HCT116 (cell line): Measurements from ENCODE around the gene TSPEAR. TPM values are rescaled to one million over a fixed set of nuclear protein-coding genes. Genes with fewer than 3 reads are reported as not detected.

Experiments used
- ATAC-seq: fragments of 200-7000 bp; cut with Tn5 transposase; 2 replicates; pipeline ENCODE4 v1.9.1; 2020; ENCODE audit warnings: mild to moderate bottlenecking, moderate library complexity
- BruUV-seq: library from RNA; stranded (reverse); fragments of 400-500 nt; replicated peaks from 2 replicates; lab custom pipeline; 2021; lab: Mats Ljungman, UMichigan
- CTCF ChIA-PET: fragments of 300-600 bp; sonication (Branson Sonifier 250); formaldehyde crosslinking; loops from one replicate; lab custom pipeline; 2021; ENCODE audit warnings: antibody characterized with exemption; lab: Charles Lee
- POLR2A ChIA-PET: fragments of 300-600, 350-600 bp; sonication (Branson Sonifier 250); formaldehyde crosslinking; loops from one replicate; lab custom pipeline; 2021; ENCODE audit warnings: antibody characterized with exemption; lab: Charles Lee
- RAD21 ChIA-PET, 2 experiments: fragments of 300-600 bp; sonication (Branson Sonifier 250); formaldehyde crosslinking; loops; one replicate each; lab custom pipeline; 2023; ENCODE audit warnings: low total read pairs in 2 of 2; ENCODE audit not compliant: uncharacterized antibody in 2 of 2, unreplicated experiment in 2 of 2, low non-redundant PET in 1 of 2; lab: Charles Lee
- DNase-seq: peaks from one replicate; pipeline ENCODE4 v3.0.0-alpha.2; 2010; ENCODE audit warnings: low read depth, low spot score
- H2AFZ ChIP-seq: fragments of 200-600 bp; shearing (Covaris generic), sonication (generic); 2 replicates; pipeline ENCODE4 v1.6.1; 2017; ENCODE audit warnings: low read depth, mixed run types, mixed read lengths, antibody characterized with exemption, low read length; ENCODE audit not compliant: poor library complexity, severe bottlenecking
- H3K27ac ChIP-seq: 2 replicates; pipeline ENCODE4 v1.5.1; 2012; ENCODE audit warnings: low read depth, low read length
- H3K27me3 ChIP-seq: fragments of 200-600 bp; sonication (generic); 2 replicates; pipeline ENCODE4 v1.6.1; 2016; ENCODE audit warnings: mixed run types, low read length, mixed read lengths; ENCODE audit not compliant: insufficient read depth
- H3K36me3 ChIP-seq, 2 experiments: fragments of 200-500 bp in 1 of 2; fragments of 200-600 bp in 1 of 2; sonication (Bioruptor generic) in 1 of 2; sonication (generic) in 1 of 2; 2 replicates each; pipeline versions ENCODE4 v1.5.1 to v1.6.1; 2014 to 2016; ENCODE audit warnings: low read length in 2 of 2, inconsistent platforms in 1 of 2, mixed read lengths in 1 of 2, mixed run types in 1 of 2; ENCODE audit not compliant: insufficient read depth in 2 of 2, control insufficient read depth in 1 of 2
- H3K4me1 ChIP-seq, 2 experiments: fragments of 200-600 bp in 1 of 2; sonication (generic) in 1 of 2; 2 replicates each; pipeline versions ENCODE4 v1.5.1 to v1.6.1; 2012 to 2017; ENCODE audit warnings: low read length in 2 of 2, inconsistent platforms in 1 of 2, mild to moderate bottlenecking in 1 of 2, mixed read lengths in 1 of 2, mixed run types in 1 of 2, moderate library complexity in 1 of 2; ENCODE audit not compliant: insufficient read depth in 2 of 2, control insufficient read depth in 1 of 2
- H3K4me2 ChIP-seq: fragments of 200-600 bp; sonication (generic); 2 replicates; pipeline ENCODE4 v1.6.1; 2017; ENCODE audit warnings: mixed run types, low read length, mixed read lengths
- H3K4me3 ChIP-seq, 2 experiments: fragments of 200-600 bp in 1 of 2; sonication (generic) in 1 of 2; replicated peaks in 1 of 2; 2 replicates each; pipeline ENCODE4 v1.5.1; 2011 to 2016; ENCODE audit warnings: low read length in 2 of 2, control low read depth in 1 of 2, low read depth in 1 of 2, mild to moderate bottlenecking in 1 of 2, mixed read lengths in 1 of 2, mixed run types in 1 of 2
- H3K79me2 ChIP-seq: fragments of 200-600 bp; sonication (generic); 2 replicates; pipeline ENCODE4 v1.6.1; 2017; ENCODE audit warnings: mild to moderate bottlenecking, mixed run types, low read length, moderate library complexity, mixed read lengths; ENCODE audit not compliant: insufficient read depth
- H3K9ac ChIP-seq: fragments of 200-600 bp; sonication (generic); 2 replicates; pipeline ENCODE4 v1.6.1; 2016; ENCODE audit warnings: low read length, mixed read lengths
- H3K9me2 ChIP-seq: fragments of 200-600 bp; sonication (generic), shearing (Covaris generic); 2 replicates; pipeline ENCODE4 v1.6.1; 2017; ENCODE audit warnings: mixed run types, mild to moderate bottlenecking, moderate library complexity; ENCODE audit not compliant: insufficient read depth
- H3K9me3 ChIP-seq, 2 experiments: fragments of 200-500 bp in 1 of 2; fragments of 200-600 bp in 1 of 2; sonication (Bioruptor generic) in 1 of 2; sonication (generic) in 1 of 2; 2 replicates each; pipeline ENCODE4 v1.6.1; 2014 to 2017; ENCODE audit warnings: low read length in 2 of 2, mixed read lengths in 2 of 2, inconsistent platforms in 1 of 2, low read depth in 1 of 2, mild to moderate bottlenecking in 1 of 2, mixed run types in 1 of 2, moderate library complexity in 1 of 2; ENCODE audit not compliant: control insufficient read depth in 1 of 2, insufficient read depth in 1 of 2
- H4K20me1 ChIP-seq: fragments of 200-600 bp; sonication (generic), shearing (Covaris generic); 2 replicates; pipeline ENCODE4 v1.6.1; 2017; ENCODE audit warnings: mixed run types, mild to moderate bottlenecking, moderate library complexity; ENCODE audit not compliant: insufficient read depth
- POLR2AphosphoS5 ChIP-seq: IDR thresholded peaks from 2 replicates; pipeline ENCODE4 v1.6.1; 2011; ENCODE audit warnings: mild to moderate bottlenecking, low read depth, low read length, moderate library complexity
- YY1 ChIP-seq: IDR thresholded peaks from 2 replicates; pipeline ENCODE4 v1.6.1; 2011; ENCODE audit warnings: low read length, low read depth, moderate library complexity, mild to moderate bottlenecking; ENCODE audit not compliant: insufficient replicate concordance; ENCODE audit errors: extremely low read depth
- intact Hi-C: fragments of 100-400 bp; cut with micrococcal nuclease; formaldehyde crosslinking; loops from 2 replicates; pipeline ENCODE4 v1.10.0; 2022
- total RNA-seq: library from RNA; stranded (reverse); gene quantifications from one replicate; pipeline ENCODE4 v1.2.1, GENCODE V29; 2021; ENCODE audit not compliant: unreplicated experiment
- TF ChIP-seq, protein P1 (sequence below), 3 experiments: fragments of 200-600 bp in 1 of 3; sonication (generic) in 1 of 3; IDR thresholded peaks in 2 of 3; conservative IDR thresholded peaks in 1 of 3; 2 replicates each; pipeline ENCODE4 v1.5.1; 2012 to 2017; ENCODE audit warnings: low read depth in 2 of 3, low read length in 2 of 3, antibody characterized with exemption in 1 of 3, borderline replicate concordance in 1 of 3, control low read depth in 1 of 3, mild to moderate bottlenecking in 1 of 3, mixed read lengths in 1 of 3, mixed run types in 1 of 3, moderate library complexity in 1 of 3; ENCODE audit not compliant: insufficient read depth in 1 of 3
- TF ChIP-seq, protein P2 (sequence below): IDR thresholded peaks from 2 replicates; pipeline ENCODE4 v1.6.1; 2011; ENCODE audit warnings: mild to moderate bottlenecking, low read length, moderate library complexity; ENCODE audit not compliant: insufficient replicate concordance; ENCODE audit errors: extremely low read depth

TSPEAR gene
- total RNA-seq, 1 experiment from 2014 or later, result not detected

DNA sequence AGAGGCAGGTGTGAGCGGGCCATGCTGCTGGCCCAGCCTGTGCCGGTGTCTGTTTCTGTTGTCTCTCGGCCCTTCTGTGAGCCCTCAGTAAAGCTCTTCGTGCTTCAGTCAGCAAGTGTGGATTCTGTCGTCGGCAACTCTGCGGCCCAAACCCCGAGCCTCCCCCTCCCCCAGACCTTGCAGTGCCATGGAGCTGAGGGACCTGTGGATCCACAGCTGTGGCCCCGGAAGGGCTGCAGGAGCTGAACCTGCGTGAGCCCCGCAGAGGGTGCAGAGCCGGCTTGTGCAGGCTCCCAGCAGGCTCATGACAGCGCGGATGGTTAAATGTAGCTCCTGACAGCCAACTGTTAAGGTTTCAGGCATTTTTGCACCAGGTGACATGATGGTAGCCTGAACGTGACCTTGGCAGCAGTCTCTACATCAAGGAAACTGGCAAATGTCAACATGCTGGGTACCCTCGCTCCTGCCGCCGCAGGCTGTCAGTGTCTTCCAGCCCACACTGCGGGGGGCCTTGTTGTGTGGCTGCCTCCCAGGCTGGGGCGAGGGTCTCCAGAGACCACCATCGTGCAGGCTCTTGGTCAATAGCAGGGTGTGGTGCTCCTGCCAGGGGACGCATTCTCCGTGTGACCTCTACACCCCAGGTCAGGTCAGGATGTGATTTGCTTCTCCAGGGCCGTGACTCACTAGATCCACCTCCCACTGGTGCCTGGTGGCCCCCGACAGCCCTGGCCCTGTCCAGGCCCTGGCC, 249.1 kb downstream of the TSPEAR start:
- DNase-seq (no peak), ATAC-seq (0 out of 2 replicates have a peak, but pooled peaks have one; percentile 10)
- Histone ChIP-seq H3K9me3 (no peaks in the 10 kb centered on the region), H3K4me3 (no peak overlapping the region), H3K27me3 (no peaks in the 10 kb centered on the region), H3K36me3 (no peaks in the 10 kb centered on the region), H3K79me2 (no peaks in the 10 kb centered on the region), H3K9ac (no peak overlapping the region), H3K27ac (no peak overlapping the region), H3K9me2 (no peaks in the 10 kb centered on the region), H4K20me1 (no peaks in the 10 kb centered on the region), H3K4me1 (no peaks in the 10 kb centered on the region), H3K4me2 (no peak overlapping the region), H2AFZ (no peak overlapping the region)
- intact Hi-C loops, result no loop called here
- TF ChIP-seq POLR2AphosphoS5 (no peak), YY1 (no peak)
- ChIA-PET POLR2A (no interaction called here), RAD21 (no interaction called here), CTCF (interaction anchor here (0.9 kb wide), 1 partner anchor 17 kb away, joined by 3 read pairs; no protein-coding TSS in a partner anchor)
- no TSS peak for BruUV-seq

- intact Hi-C loops, result no loop called here
- Histone ChIP-seq H3K79me2 (no peaks in the 10 kb centered on the region), H3K27ac (no peak overlapping the region), H3K36me3 (no peaks in the 10 kb centered on the region), H3K9me3 (no peaks in the 10 kb centered on the region), H2AFZ (no peak overlapping the region), H4K20me1 (no peaks in the 10 kb centered on the region), H3K4me2 (no peak overlapping the region), H3K9ac (no peak overlapping the region), H3K27me3 (no peaks in the 10 kb centered on the region), H3K9me2 (no peaks in the 10 kb centered on the region), H3K4me1 (no peaks in the 10 kb centered on the region; a peak in 1 of 4 replicates), H3K4me3 (no peak overlapping the region)
- ChIA-PET CTCF (interaction anchor here (0.9 kb wide), 1 partner anchor 17 kb away, joined by 3 read pairs; no protein-coding TSS in a partner anchor), RAD21 (no interaction called here), POLR2A (no interaction called here)
- no peak for DNase-seq
- peak; percentile 47 for ATAC-seq
- BruUV-seq, result no TSS peak
- TF ChIP-seq, protein P1, sequence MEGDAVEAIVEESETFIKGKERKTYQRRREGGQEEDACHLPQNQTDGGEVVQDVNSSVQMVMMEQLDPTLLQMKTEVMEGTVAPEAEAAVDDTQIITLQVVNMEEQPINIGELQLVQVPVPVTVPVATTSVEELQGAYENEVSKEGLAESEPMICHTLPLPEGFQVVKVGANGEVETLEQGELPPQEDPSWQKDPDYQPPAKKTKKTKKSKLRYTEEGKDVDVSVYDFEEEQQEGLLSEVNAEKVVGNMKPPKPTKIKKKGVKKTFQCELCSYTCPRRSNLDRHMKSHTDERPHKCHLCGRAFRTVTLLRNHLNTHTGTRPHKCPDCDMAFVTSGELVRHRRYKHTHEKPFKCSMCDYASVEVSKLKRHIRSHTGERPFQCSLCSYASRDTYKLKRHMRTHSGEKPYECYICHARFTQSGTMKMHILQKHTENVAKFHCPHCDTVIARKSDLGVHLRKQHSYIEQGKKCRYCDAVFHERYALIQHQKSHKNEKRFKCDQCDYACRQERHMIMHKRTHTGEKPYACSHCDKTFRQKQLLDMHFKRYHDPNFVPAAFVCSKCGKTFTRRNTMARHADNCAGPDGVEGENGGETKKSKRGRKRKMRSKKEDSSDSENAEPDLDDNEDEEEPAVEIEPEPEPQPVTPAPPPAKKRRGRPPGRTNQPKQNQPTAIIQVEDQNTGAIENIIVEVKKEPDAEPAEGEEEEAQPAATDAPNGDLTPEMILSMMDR (IDR thresholded peaks at IDR 0.05 in 2 of 3, conservative IDR thresholded peaks at IDR 0.05 in 1 of 3; ENCODE audit: borderline replicate concordance in 1 of 3, insufficient read depth in 1 of 3, low read depth in 2 of 3, low read length in 2 of 3), result peak in 1 of 3 experiments; percentile 14; a peak in 1 of 6 replicates
- TF ChIP-seq, protein P2, sequence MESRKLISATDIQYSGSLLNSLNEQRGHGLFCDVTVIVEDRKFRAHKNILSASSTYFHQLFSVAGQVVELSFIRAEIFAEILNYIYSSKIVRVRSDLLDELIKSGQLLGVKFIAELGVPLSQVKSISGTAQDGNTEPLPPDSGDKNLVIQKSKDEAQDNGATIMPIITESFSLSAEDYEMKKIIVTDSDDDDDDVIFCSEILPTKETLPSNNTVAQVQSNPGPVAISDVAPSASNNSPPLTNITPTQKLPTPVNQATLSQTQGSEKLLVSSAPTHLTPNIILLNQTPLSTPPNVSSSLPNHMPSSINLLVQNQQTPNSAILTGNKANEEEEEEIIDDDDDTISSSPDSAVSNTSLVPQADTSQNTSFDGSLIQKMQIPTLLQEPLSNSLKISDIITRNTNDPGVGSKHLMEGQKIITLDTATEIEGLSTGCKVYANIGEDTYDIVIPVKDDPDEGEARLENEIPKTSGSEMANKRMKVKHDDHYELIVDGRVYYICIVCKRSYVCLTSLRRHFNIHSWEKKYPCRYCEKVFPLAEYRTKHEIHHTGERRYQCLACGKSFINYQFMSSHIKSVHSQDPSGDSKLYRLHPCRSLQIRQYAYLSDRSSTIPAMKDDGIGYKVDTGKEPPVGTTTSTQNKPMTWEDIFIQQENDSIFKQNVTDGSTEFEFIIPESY, result no peak
Measured at GRCh38 chr21:44461464-44462001, 249.8 kb downstream of the TSPEAR start.
